ENCODE data around the gene HLA-B. TPM values are rescaled to one million over a fixed set of nuclear protein-coding genes. Genes with fewer than 3 reads are reported as not detected.
"Not testable (repeated sequence)": the region's sequence is repeated elsewhere in the genome, so short reads cannot be mapped to it uniquely, and the experiment has no call there.

Gene HLA-B
- polyA plus RNA-seq (ENCODE audit: insufficient read length): 104 TPM

DNA sequence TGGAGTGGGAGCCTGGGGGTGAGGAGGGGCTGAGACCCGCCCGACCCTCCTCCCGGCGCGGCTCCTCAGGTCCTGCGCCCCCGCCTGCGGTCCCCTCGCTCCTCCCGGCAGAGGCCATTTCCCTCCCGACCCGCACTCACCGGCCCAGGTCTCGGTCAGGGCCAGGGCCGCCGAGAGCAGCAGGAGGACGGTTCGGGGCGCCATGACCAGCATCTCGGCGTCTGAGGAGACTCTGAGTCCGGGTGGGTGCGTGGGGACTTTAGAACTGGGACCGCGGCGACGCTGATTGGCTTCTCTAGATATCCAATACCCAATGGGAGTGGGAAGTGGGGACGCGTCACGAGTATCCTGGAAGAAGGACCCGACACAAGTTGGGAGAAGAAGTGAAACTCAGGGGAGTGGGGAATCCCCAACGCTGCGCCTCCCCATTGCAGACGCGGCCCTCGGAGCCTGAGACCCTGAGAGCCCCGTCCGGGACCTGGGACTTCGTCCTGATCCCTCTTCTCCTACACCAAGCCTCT is at the start of gene HLA-B:
Gene HLA-B (minus strand): TSS at position 234 of the 521 bp plus-strand sequence. CDS start 21 bp downstream, at position 213.
- DNase-seq (ENCODE audit: low read depth): peak; percentile 55

- DNase-seq (ENCODE audit: low read depth): no peak
These were observed 49.0 kb upstream of the HLA-B start for GRCh38 chr6:31405996-31406395.

- DNase-seq (ENCODE audit: low read depth): not testable (repeated sequence)
These were observed 47.0 kb upstream of the HLA-B start for GRCh38 chr6:31404061-31404364.

- DNase-seq (ENCODE audit: low read depth): peak; percentile 55
These were observed 46.5 kb upstream of the HLA-B start, which contains the start of gene MICA for GRCh38 chr6:31403283-31404060. TSS of gene MICA (plus strand) at chr6:31403595. CDS start at chr6:31403633, 38 bp downstream.

GRCh38 chr6:31402324-31403282 is 45.6 kb upstream of the HLA-B start:
- DNase-seq (ENCODE audit: low read depth): no peak

- DNase-seq (ENCODE audit: low read depth): no peak
These were observed 44.4 kb upstream of the HLA-B start for GRCh38 chr6:31401403-31401802.

GRCh38 chr6:31400467-31401289 is 43.7 kb upstream of the HLA-B start:
- peak; percentile 51 for DNase-seq (ENCODE audit: low read depth)

DNA sequence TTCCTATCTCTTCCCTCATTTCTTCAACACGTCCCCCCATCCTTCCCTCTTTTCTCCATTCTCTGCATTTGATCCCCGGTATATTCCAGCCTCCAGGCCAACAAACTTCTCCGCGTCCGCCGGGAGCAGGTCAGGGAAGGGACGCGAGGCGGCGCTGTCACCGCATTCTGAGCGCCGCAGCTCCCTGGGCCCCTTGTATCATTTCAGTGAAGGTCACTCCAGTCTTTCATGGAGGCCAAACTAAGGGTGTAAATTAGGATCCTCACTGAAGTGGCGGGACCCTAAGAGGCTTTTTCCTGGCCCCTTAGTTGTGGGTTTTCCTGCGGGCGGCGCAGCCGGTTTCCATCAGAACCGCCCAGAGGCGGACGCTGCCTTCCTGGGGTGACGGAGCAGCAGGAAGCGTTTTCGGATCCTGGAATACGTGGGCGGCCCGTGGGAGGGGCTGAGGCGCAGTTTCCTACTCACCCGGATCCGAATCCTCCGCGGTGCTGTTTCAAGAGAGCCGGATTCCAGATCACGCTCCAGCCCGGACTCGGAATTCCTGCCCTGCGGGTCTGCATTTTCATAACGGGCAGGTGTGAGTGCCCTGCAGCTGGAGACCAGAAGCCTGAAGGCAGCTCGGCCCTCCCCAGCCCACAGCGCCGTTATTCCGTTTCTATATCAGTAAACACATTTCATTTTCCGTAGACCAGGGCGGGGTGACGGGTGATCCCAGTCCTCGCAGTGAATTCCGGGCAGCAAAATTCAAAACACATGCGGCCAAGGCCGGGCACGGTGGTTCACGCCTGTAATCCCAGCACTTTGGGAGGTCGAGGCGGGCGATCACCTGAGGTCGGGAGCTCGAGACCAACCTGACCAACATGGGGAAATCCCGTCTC is 42.8 kb upstream of the HLA-B start:
- DNase-seq (ENCODE audit: low read depth): peak; percentile 83

- DNase-seq (ENCODE audit: low read depth): no peak
These were observed 41.0 kb upstream of the HLA-B start for GRCh38 chr6:31397901-31398525.

DNA sequence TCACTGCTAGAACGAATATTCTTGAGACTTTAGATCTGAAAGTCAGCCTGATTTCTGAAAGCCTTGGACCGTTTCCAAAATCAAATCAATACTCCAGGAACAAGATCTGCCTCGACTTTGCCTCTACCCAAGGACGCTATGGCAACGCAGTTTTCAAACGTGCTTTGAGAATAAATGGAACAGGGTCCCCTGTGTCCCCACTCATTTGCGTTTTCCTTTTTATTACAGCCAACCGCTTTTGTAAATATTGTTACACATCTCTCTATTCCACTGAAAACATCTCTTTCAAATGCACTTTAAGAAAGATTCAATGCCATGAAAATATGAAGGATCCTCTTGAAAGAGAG is 40.1 kb upstream of the HLA-B start:
- DNase-seq (ENCODE audit: low read depth): not testable (repeated sequence)

GRCh38 chr6:31396422-31397152 is 39.6 kb upstream of the HLA-B start:
- no peak for DNase-seq (ENCODE audit: low read depth)

DNA sequence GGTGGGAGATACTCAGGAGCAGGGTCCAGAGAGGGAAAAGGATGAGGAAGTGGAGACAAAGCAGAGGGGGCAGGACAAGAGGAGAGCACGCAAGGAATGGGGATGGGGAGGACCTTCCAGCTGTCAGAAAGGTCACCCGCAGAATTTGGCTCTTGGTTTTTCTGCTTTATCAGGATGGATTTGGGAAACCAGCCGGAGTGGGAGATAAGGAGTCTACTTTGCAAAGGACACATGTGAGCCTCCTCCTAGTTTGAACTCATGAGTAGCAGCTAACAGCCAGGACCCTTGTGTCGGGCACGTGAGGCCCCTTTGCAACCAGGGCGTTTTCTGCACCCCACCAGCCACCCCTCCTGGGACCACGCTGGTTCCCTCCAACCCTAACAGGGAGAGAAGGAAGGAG is 38.9 kb upstream of the HLA-B start:
- no peak for DNase-seq (ENCODE audit: low read depth)

- DNase-seq (ENCODE audit: low read depth): no peak
These were observed 37.4 kb upstream of the HLA-B start for GRCh38 chr6:31394381-31394780.

DNA sequence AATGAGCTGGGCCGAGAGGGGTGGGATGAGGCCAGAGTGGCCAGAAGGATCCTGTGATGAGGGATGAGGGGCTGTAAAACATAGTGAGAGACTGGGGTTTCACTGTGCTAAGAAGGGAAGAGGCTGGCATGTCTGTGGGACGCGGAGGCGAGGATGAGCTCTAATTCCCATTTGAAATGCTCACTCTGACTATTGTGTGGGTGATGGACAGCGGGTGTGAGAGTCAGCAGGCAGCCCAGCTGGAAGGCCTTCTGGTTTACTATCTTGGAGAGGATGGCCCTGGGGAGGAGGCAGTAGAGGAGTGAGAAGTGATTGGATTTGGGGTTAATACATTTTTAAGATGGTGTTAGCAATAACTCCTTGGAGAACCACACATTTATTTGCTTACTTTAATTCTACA is 37.0 kb upstream of the HLA-B start:
- DNase-seq (ENCODE audit: low read depth): no peak

DNA sequence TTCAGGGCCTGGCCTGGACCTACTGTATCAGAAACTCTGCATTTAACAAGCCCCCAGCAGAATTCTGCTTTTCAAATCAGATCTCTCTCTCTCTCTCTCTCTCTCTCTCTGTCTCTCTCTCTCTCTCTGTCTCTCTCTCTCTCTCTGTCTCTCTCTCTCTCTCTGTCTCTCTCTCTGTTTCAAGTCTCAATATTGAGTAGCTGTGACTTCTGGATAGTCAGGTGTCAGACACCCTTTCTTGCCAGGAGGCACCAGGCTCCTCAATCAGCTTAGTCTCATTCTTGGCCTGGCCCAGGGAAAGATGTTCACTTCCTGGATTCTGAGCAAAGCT is 32.8 kb upstream of the HLA-B start:
- DNase-seq (ENCODE audit: low read depth): not testable (repeated sequence)

DNA sequence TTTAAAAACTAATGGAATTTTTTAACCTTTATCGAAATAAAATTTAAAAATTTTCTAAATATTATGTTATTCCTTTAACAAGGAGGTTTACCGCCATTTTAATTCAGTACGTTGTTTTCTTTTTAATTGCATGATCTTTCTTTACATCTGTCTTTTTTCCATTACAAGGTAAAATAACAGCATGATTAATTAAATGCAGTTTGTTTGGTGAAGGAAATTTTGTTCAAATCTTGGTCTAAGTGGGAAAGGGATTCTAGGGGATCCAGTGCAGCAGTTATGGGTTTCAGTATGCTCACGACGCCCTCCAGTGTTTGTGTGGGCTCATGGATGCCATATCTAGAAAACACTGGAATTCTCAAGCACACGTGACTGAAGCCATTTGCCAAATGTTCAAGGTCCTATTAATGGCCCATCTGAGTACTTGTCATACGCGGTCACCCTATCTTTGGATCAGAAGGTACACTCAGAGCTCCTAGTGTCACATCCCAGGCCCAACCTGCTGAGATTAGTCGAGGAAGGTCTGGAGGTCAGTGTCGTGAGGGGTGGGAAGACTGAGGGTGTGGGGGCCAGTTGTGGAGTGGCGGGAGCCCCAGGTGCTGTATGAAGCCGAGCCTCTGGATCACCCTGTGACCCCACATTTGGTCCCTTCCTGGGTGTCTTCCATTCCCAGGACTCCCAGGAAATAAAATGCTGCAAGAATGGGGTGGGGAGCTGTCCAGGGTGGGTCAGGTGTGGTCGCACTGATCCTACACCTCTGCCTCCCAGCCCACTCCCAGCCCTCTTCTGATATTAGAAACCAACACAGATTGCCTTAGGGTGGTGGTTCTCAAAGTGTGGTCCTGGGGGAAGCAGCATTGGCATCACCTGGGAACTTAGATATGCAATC is 32.2 kb upstream of the HLA-B start:
- not testable (repeated sequence) for DNase-seq (ENCODE audit: low read depth)

- DNase-seq (ENCODE audit: low read depth): no peak
These were observed 30.0 kb upstream of the HLA-B start for GRCh38 chr6:31386977-31387376.

DNA sequence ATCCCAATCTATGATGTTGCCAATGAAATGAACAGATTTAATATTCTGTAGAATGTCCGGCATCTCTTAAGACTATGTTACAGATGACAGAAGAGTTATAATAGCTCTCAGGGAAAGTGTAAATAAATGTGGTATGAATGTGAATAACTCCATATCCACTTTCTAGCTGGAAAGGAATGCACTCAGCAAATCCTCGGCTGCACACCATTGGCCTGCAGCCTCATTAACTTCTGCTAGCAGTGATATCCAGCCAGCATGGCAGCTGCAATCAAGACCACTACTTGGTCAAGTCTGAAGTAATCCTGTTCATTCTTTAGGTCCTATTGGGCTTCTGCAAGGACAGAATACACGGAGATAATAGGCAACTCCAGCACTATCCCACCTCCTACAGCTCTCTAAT is 29.1 kb upstream of the HLA-B start:
- DNase-seq (ENCODE audit: low read depth): no peak

GRCh38 chr6:31385041-31385440 is 28.1 kb upstream of the HLA-B start:
- DNase-seq (ENCODE audit: low read depth): no peak

All from forelimb muscle (tissue), 1 donor.